Lung (tissue), 12 donors: Measurements from ENCODE around the gene DOCK3. TPM values are rescaled to one million over a fixed set of nuclear protein-coding genes. Genes with fewer than 3 reads are reported as not detected.

Source experiments
- ATAC-seq: fragments of 200-7000 bp; cut with Tn5 transposase; one replicate; pipeline ENCODE4 v1.9.1; 2020; ENCODE audit warnings: moderate number of reproducible peaks; ENCODE audit not compliant: insufficient read depth, low FRiP score
- DNase-seq, 3 donors: peaks; one replicate each; pipeline ENCODE4 v3.0.0-alpha.2; 2013 to 2017
- H3K27ac ChIP-seq, 2 donors: one replicate each; pipeline ENCODE4 v1.5.1; 2013; ENCODE audit warnings: mild to moderate bottlenecking in 2 of 2, moderate library complexity in 2 of 2, control low read depth in 1 of 2, inconsistent platforms in 1 of 2, low read depth in 1 of 2, low read length in 1 of 2
- H3K27me3 ChIP-seq, 3 donors: one replicate each; pipeline ENCODE4 v1.5.1; 2013; ENCODE audit warnings: low read length in 2 of 3; ENCODE audit not compliant: control insufficient read depth in 3 of 3, insufficient read depth in 3 of 3
- H3K36me3 ChIP-seq, 4 donors: one replicate each; pipeline ENCODE4 v1.5.1; 2013; ENCODE audit warnings: low read length in 4 of 4, mild to moderate bottlenecking in 1 of 4, moderate library complexity in 1 of 4; ENCODE audit not compliant: control insufficient read depth in 4 of 4, insufficient read depth in 4 of 4
- H3K4me1 ChIP-seq, 5 donors: one replicate each; pipeline ENCODE4 v1.5.1; 2013; ENCODE audit warnings: low read length in 5 of 5, mild to moderate bottlenecking in 2 of 5, moderate library complexity in 1 of 5; ENCODE audit not compliant: control insufficient read depth in 5 of 5, insufficient read depth in 5 of 5
- H3K4me3 ChIP-seq: one replicate; pipeline ENCODE4 v1.5.1; 2013; ENCODE audit warnings: mild to moderate bottlenecking, control low read depth, moderate library complexity
- H3K9ac ChIP-seq, 2 donors: one replicate each; pipeline ENCODE4 v1.5.1; 2013; ENCODE audit warnings: low read length in 2 of 2, control low read depth in 1 of 2; ENCODE audit not compliant: insufficient read depth in 1 of 2
- H3K9me3 ChIP-seq, 4 donors: one replicate each; pipeline ENCODE4 v1.5.1; 2013; ENCODE audit warnings: low read length in 3 of 4, mild to moderate bottlenecking in 1 of 4, moderate library complexity in 1 of 4; ENCODE audit not compliant: control insufficient read depth in 4 of 4, insufficient read depth in 3 of 4
- WGBS, 2 donors: extraction: QIAGEN DNeasy Blood & Tissue Kit; methylation state at CpG; one replicate each; pipeline ENCODE4 v1.1.7; 2013; 5-methylcytosine and 5-hydroxymethylcytosine counted together
- polyA plus RNA-seq, 2 donors: library from polyadenylated mRNA; stranded (reverse); fragments of 200-250 nt; gene quantifications; one replicate each; pipeline ENCODE4 v1.2.1, GENCODE V29; 2013
- total RNA-seq, 2 donors: library from RNA; depleted of rRNA in 1 of 2; stranded (reverse); fragments of >200 nt in 1 of 2; gene quantifications; one replicate each; pipeline ENCODE4 v1.2.1, GENCODE V29; 2014 to 2021
- TF ChIP-seq, protein P1 (sequence below): IDR thresholded peaks from 2 replicates; pipeline ENCODE4 v1.5.1; 2012; ENCODE audit warnings: mild to moderate bottlenecking; ENCODE audit errors: control extremely low read depth, extremely low read depth
- donor health status: control.
- donor health status: control.
- donor health status: Bipolar disorder and iron deficiency.
- donor health status: healthy.
- donor health status: DM: yes; HTN: yes; CAD: no.

DOCK3 gene
- total and polyA plus RNA-seq, 4 donors: 0.06 to 1.4 (median 0.34) TPM

DNA sequence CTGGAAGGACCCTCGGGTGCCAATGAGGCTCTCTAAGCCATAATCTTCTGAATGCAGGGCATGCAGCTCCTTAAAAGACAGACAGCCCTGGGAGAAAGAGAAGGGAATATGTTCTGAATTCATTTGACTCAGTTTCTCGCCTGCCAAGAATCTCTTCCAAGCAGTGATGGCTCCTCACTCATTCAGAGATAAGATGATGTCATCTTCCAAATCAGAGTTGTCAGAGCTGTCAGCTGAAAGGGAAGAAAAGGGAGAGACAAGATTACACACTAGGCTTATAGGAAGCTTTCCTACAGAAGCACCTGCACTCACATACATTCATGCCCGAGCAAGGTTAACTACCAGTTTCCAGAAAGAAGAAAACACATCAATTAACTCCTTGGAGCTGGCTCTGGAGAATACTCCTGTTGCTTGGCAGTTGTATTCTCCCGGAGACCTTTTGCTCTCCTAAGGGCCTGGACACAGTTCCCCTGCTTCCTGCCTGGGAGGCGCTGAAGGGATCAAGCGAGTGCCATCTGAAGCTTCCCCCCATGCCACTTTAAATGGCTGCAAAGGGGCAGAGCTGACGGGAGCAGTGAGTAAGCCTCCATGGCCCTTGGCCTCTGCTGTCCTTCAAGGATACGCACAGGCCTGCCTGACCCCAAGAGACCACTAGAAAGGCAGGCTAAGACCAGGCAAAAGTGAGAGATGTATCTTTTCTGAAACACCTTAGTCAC lies 724.0 kb downstream of the DOCK3 start:
- Histone ChIP-seq H3K27me3 (no peaks in the 10 kb centered on the region), H3K4me1 (peaks cover 0 to 4% (median 2%) of the 10 kb centered on the region in 5 donors), H3K4me3 (no peak overlapping the region), H3K9ac (no peak overlapping the region), H3K27ac (no peak overlapping the region), H3K9me3 (no peaks in the 10 kb centered on the region), H3K36me3 (peaks cover 11 to 51% (median 38%) of the 10 kb centered on the region in 4 donors)
- DNase-seq: no peak
- WGBS, 2 donors: 80 to 85% methylated on average over 8 of the region's 8 CpGs
- no peak for ATAC-seq
- TF ChIP-seq, protein P1, sequence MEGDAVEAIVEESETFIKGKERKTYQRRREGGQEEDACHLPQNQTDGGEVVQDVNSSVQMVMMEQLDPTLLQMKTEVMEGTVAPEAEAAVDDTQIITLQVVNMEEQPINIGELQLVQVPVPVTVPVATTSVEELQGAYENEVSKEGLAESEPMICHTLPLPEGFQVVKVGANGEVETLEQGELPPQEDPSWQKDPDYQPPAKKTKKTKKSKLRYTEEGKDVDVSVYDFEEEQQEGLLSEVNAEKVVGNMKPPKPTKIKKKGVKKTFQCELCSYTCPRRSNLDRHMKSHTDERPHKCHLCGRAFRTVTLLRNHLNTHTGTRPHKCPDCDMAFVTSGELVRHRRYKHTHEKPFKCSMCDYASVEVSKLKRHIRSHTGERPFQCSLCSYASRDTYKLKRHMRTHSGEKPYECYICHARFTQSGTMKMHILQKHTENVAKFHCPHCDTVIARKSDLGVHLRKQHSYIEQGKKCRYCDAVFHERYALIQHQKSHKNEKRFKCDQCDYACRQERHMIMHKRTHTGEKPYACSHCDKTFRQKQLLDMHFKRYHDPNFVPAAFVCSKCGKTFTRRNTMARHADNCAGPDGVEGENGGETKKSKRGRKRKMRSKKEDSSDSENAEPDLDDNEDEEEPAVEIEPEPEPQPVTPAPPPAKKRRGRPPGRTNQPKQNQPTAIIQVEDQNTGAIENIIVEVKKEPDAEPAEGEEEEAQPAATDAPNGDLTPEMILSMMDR: no peak

DNA sequence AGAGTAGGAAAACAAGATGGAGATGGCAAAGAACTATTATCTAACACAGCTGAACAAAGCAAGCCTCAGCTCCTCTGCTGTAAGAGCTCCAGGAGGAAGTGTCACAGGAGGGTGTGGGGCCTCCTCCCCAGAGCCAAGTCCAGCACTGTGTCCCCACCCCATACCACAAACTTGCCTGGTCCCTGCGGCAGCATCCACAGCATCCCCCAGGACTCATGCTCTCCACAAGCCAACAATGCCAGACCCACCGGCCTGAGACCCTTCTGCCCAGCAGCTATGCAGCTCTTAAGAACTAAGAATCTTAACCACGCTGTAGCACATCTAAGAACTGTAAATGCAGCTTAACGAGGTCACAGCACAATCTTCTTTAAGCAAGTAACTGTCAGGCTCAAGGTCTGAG lies 725.4 kb downstream of the DOCK3 start:
- Histone ChIP-seq H3K36me3 (peaks cover 14 to 41% (median 25%) of the 10 kb centered on the region in 4 donors), H3K4me1 (peaks cover 0 to 2% (median 0%) of the 10 kb centered on the region in 5 donors), H3K4me3 (no peak overlapping the region), H3K9ac (no peak overlapping the region), H3K27ac (no peak overlapping the region), H3K27me3 (no peaks in the 10 kb centered on the region), H3K9me3 (no peaks in the 10 kb centered on the region)
- no peak for DNase-seq
- WGBS, 2 donors: 89 to 91% methylated on average over 4 of the region's 4 CpGs
- TF ChIP-seq, protein P1: no peak
- no peak for ATAC-seq

DNA sequence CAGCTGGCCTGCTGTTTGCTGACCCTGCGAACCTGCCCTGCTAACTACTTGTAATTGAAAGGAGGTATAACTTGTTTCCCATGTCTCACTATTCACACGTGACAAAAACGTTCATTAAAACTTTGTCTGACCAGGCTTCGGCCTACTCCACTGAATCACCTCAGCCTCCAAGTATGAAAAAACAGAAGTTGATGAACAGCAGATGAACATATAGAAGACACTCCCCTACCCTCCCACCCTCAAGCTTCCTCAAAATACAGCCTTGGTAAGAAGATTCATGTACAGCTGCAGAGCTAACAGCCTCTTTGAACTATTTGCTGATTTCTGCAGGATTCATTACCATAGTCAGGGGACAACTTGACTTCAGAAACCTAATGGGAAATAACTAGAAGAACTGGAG lies 727.0 kb downstream of the DOCK3 start:
- H3K27ac ChIP-seq: no peak overlapping the region
- H3K9me3 ChIP-seq: no peaks in the 10 kb centered on the region
- no peak overlapping the region for H3K9ac ChIP-seq
- ATAC-seq (no peak), DNase-seq (no peak)
- no peak overlapping the region for H3K4me3 ChIP-seq
- no peaks in the 10 kb centered on the region for H3K27me3 ChIP-seq
- peaks cover 8 to 32% (median 20%) of the 10 kb centered on the region in 4 donors for H3K36me3 ChIP-seq
- TF ChIP-seq, protein P1: no peak
- no peaks in the 10 kb centered on the region for H3K4me1 ChIP-seq
- WGBS, 2 donors: 58 to 71% methylated on average over 4 of the region's 4 CpGs

DNA sequence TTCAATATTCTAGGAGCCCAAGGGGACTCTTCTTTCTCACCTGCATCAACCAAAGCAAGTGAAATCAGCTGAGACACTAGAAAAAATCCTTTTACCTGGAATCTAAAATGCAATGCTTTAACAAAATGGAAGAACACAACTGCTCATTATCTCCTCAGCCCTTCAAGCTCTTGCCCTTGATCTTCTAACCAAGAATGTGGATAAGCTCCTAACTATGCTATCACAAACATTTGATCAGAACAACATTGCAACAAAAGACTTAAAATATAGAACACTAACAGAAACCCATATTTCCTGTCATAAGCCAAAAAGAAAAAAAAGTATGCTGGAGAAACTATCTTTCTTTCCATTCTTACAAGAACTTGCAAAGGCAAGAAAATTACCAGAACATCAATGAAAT lies 728.9 kb downstream of the DOCK3 start:
- no peak overlapping the region for H3K27ac ChIP-seq
- no peak overlapping the region for H3K9ac ChIP-seq
- no peak overlapping the region for H3K4me3 ChIP-seq
- H3K9me3 ChIP-seq: no peaks in the 10 kb centered on the region
- ATAC-seq: no peak
- H3K4me1 ChIP-seq: no peaks in the 10 kb centered on the region
- H3K27me3 ChIP-seq: no peaks in the 10 kb centered on the region
- peaks cover 11 to 21% (median 15%) of the 10 kb centered on the region in 4 donors for H3K36me3 ChIP-seq
- TF ChIP-seq, protein P1: no peak
- no peak for DNase-seq
